OCI-LY7 (cell line): ENCODE results near the gene SYTL3. TPM values are rescaled to one million over a fixed set of nuclear protein-coding genes. Genes with fewer than 3 reads are reported as not detected.

ENCODE experiments used
- BruUV-seq: library from RNA; stranded (reverse); fragments of 400-500 nt; replicated peaks from 2 replicates; lab custom pipeline; 2021; lab: Mats Ljungman, UMichigan
- CTCF ChIA-PET: fragments of 300-600 bp; sonication (Branson Sonifier 250); formaldehyde crosslinking; loops from one replicate; lab custom pipeline; 2022; ENCODE audit warnings: antibody characterized with exemption; ENCODE audit not compliant: unreplicated experiment; lab: Charles Lee
- POLR2A ChIA-PET: fragments of 300-600 bp; sonication (Branson Sonifier 250); formaldehyde crosslinking; loops from one replicate; lab custom pipeline; 2022; ENCODE audit warnings: antibody characterized with exemption; lab: Charles Lee
- DNase-seq: peaks from one replicate; pipeline ENCODE4 v3.0.0-alpha.2; 2015; ENCODE audit warnings: low spot score
- H2AFZ ChIP-seq: fragments of 200-600 bp; sonication (generic), shearing (Covaris generic); 2 replicates; pipeline ENCODE4 v1.6.1; 2014; ENCODE audit warnings: mild to moderate bottlenecking, antibody characterized with exemption, low read length, moderate library complexity
- H3K27ac ChIP-seq: fragments of 200-600 bp; sonication (generic); 2 replicates; pipeline ENCODE4 v1.5.1; 2014; ENCODE audit warnings: mixed run types, low read depth, mild to moderate bottlenecking, moderate library complexity, low read length, inconsistent platforms; ENCODE audit not compliant: poor library complexity, severe bottlenecking
- H3K36me3 ChIP-seq: fragments of 200-600 bp; sonication (generic); 2 replicates; pipeline ENCODE4 v1.6.1; 2014; ENCODE audit warnings: mild to moderate bottlenecking, antibody characterized with exemption, low read length, moderate library complexity, mixed read lengths; ENCODE audit not compliant: insufficient read depth
- H3K4me1 ChIP-seq: fragments of 200-600 bp; sonication (generic); 2 replicates; pipeline ENCODE4 v1.5.1; 2014; ENCODE audit warnings: mild to moderate bottlenecking, low read length; ENCODE audit not compliant: insufficient read depth, poor library complexity, severe bottlenecking
- H3K4me2 ChIP-seq: fragments of 200-600 bp; sonication (generic); 2 replicates; pipeline ENCODE4 v1.6.1; 2014; ENCODE audit warnings: mild to moderate bottlenecking, low read length
- H3K4me3 ChIP-seq: fragments of 200-600 bp; sonication (generic); 2 replicates; pipeline ENCODE4 v1.5.1; 2014; ENCODE audit warnings: mild to moderate bottlenecking, low read depth, low read length; ENCODE audit not compliant: poor library complexity, severe bottlenecking
- H3K79me2 ChIP-seq: fragments of 200-600 bp; sonication (generic); 2 replicates; pipeline ENCODE4 v1.6.1; 2016; ENCODE audit warnings: low read depth, mild to moderate bottlenecking, low read length, moderate library complexity, mixed read lengths; ENCODE audit not compliant: insufficient read depth
- H3K9me2 ChIP-seq: fragments of 200-600 bp; sonication (generic); 2 replicates; pipeline ENCODE4 v1.6.1; 2016; ENCODE audit warnings: mild to moderate bottlenecking, low read length, mixed read lengths; ENCODE audit not compliant: insufficient read depth
- H3K9me3 ChIP-seq: fragments of 200-600 bp; sonication (generic); 2 replicates; pipeline ENCODE4 v1.6.1; 2014; ENCODE audit warnings: mild to moderate bottlenecking, mixed run types, low read length, mixed read lengths
- H4K20me1 ChIP-seq: fragments of 200-600 bp; sonication (generic); 2 replicates; pipeline ENCODE4 v1.6.1; 2014; ENCODE audit warnings: mild to moderate bottlenecking, antibody characterized with exemption, low read length, moderate library complexity, mixed read lengths; ENCODE audit not compliant: insufficient read depth
- CTCF ChIP-seq: fragments of 200-600 bp; sonication (generic); conservative IDR thresholded peaks from 2 replicates; pipeline ENCODE4 v1.5.1; 2014; ENCODE audit warnings: mild to moderate bottlenecking, antibody characterized with exemption, low read length, moderate library complexity, mixed read lengths
- EZH2phosphoT487 ChIP-seq: fragments of 200-600 bp; sonication (generic); IDR thresholded peaks from 2 replicates; pipeline ENCODE4 v1.6.1; 2018; ENCODE audit warnings: low read depth, borderline replicate concordance, mild to moderate bottlenecking, mixed run types, antibody characterized with exemption, low read length, moderate library complexity, mixed read lengths
- intact Hi-C: fragments of 100-400 bp; cut with micrococcal nuclease; formaldehyde crosslinking; loops from one replicate; pipeline ENCODE4 v1.10.0; 2022; ENCODE audit not compliant: unreplicated experiment
- total RNA-seq, 2 experiments: library from RNA; depleted of rRNA in 1 of 2; stranded (reverse); fragments of >200 nt in 1 of 2; shearing (Covaris generic) in 1 of 2; gene quantifications; 2 replicates each; pipeline ENCODE4 v1.2.3, GENCODE V29; 2014 to 2022

Gene SYTL3
- total RNA-seq, 2 experiments from 2014 or later = 0.32 to 0.89 TPM

- BruUV-seq = no TSS peak
- DNase-seq = peak; percentile 28
- intact Hi-C loops = no loop called here
- H3K27ac ChIP-seq = no peak overlapping the region
- TF ChIP-seq EZH2phosphoT487 = no peak
- TF ChIP-seq CTCF = no peak
- H3K4me3 ChIP-seq = no peak overlapping the region
- no peak overlapping the region for H2AFZ ChIP-seq
- no peaks in the 10 kb centered on the region for H3K9me3 ChIP-seq
- H3K36me3 ChIP-seq = peaks cover 40% of the 10 kb centered on the region
- no peaks in the 10 kb centered on the region for H3K4me1 ChIP-seq
- ChIA-PET CTCF (no interaction called here), POLR2A (interaction anchor here (0.6 kb wide), 1 partner anchor 360 kb away, joined by 3 read pairs; no protein-coding TSS in a partner anchor)
- H3K4me2 ChIP-seq = no peak overlapping the region
- no peaks in the 10 kb centered on the region for H4K20me1 ChIP-seq
- no peaks in the 10 kb centered on the region for H3K79me2 ChIP-seq
- H3K9me2 ChIP-seq = no peaks in the 10 kb centered on the region
Observed at GRCh38 chr6:158762787-158763433, 113.1 kb downstream of the SYTL3 start.

- intact Hi-C loops = no loop called here
- Histone ChIP-seq H3K4me2 (no peak overlapping the region), H4K20me1 (no peaks in the 10 kb centered on the region), H3K4me1 (no peaks in the 10 kb centered on the region), H3K27ac (no peak overlapping the region), H3K79me2 (no peaks in the 10 kb centered on the region), H3K9me2 (no peaks in the 10 kb centered on the region), H3K9me3 (no peaks in the 10 kb centered on the region), H2AFZ (no peak overlapping the region), H3K4me3 (no peak overlapping the region), H3K36me3 (peaks cover 47% of the 10 kb centered on the region)
- DNase-seq = no peak
- ChIA-PET POLR2A (no interaction called here), CTCF (no interaction called here)
- BruUV-seq = no TSS peak
- TF ChIP-seq CTCF = no peak
- TF ChIP-seq EZH2phosphoT487 = no peak
Observed at GRCh38 chr6:158763434-158764182, 113.8 kb downstream of the SYTL3 start.
